ENCODE data around the gene GFRA1. TPM values are rescaled to one million over a fixed set of nuclear protein-coding genes. Genes with fewer than 3 reads are reported as not detected.

GFRA1 gene
- total and polyA plus RNA-seq, 2 experiments from 2014 or later = 1.7 to 5.0 TPM

DNA sequence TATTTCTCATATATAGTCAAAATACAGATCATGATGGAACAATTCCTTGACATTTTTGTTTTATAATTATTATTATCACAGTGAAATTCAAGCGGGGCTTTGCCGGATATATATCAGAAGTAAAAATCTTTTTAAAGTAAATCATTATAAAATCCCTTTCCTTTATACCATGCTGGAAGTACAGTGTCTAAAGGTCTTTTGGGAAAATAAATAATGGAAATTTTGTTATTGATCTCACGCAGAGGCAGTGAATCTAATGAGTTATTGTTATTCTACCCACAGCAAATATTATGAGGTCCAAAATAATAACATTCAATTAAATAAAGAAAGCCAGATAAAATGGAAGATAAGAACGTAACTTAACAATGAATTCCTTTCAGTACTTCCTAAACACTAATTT lies 33.8 kb downstream of the GFRA1 start:
- no peaks in the 10 kb centered on the region for H3K4me1 ChIP-seq (ENCODE audit: low read depth)
- no peaks in the 10 kb centered on the region for H3K27me3 ChIP-seq
- H3K36me3 ChIP-seq = no peaks in the 10 kb centered on the region
- no peak for DNase-seq (ENCODE audit: low read depth in 1 of 2, low spot score in 1 of 2)
- TF ChIP-seq, protein P1, sequence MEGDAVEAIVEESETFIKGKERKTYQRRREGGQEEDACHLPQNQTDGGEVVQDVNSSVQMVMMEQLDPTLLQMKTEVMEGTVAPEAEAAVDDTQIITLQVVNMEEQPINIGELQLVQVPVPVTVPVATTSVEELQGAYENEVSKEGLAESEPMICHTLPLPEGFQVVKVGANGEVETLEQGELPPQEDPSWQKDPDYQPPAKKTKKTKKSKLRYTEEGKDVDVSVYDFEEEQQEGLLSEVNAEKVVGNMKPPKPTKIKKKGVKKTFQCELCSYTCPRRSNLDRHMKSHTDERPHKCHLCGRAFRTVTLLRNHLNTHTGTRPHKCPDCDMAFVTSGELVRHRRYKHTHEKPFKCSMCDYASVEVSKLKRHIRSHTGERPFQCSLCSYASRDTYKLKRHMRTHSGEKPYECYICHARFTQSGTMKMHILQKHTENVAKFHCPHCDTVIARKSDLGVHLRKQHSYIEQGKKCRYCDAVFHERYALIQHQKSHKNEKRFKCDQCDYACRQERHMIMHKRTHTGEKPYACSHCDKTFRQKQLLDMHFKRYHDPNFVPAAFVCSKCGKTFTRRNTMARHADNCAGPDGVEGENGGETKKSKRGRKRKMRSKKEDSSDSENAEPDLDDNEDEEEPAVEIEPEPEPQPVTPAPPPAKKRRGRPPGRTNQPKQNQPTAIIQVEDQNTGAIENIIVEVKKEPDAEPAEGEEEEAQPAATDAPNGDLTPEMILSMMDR (IDR thresholded peaks at IDR 0.05; ENCODE audit: low read depth, low read length) = no peak
- no peak overlapping the region for H3K27ac ChIP-seq
- no peak overlapping the region for H3K4me3 ChIP-seq
- H3K9me3 ChIP-seq (ENCODE audit: low read depth) = no peaks in the 10 kb centered on the region

DNA sequence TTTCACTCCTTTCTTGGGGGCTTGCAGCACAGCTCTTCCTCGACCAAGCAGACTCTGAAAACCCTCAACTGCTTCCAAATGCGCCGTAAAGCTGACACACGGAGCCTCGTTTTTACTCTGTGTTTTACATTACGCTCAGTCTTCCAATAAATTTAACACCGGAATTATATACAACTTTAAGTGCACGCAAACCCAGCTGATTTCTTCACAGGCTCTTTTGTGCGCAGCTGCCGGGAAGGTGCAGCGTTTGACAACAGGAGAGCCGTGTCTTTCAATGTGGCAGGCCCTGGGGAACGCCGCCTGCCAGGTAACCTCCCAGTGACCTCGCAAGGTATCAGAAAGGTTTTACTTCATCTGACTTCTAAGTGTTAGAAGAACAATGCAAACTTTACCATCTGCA lies 35.0 kb downstream of the GFRA1 start:
- TF ChIP-seq, protein P1 (IDR thresholded peaks at IDR 0.05; ENCODE audit: low read depth, low read length) = no peak
- H3K4me3 ChIP-seq = no peak overlapping the region
- no peak for DNase-seq (ENCODE audit: low read depth in 1 of 2, low spot score in 1 of 2)
- no peak overlapping the region for H3K27ac ChIP-seq
- H3K9me3 ChIP-seq (ENCODE audit: low read depth) = no peaks in the 10 kb centered on the region
- no peaks in the 10 kb centered on the region for H3K27me3 ChIP-seq
- H3K36me3 ChIP-seq = no peaks in the 10 kb centered on the region
- peaks cover 6% of the 10 kb centered on the region for H3K4me1 ChIP-seq (ENCODE audit: low read depth)

DNA sequence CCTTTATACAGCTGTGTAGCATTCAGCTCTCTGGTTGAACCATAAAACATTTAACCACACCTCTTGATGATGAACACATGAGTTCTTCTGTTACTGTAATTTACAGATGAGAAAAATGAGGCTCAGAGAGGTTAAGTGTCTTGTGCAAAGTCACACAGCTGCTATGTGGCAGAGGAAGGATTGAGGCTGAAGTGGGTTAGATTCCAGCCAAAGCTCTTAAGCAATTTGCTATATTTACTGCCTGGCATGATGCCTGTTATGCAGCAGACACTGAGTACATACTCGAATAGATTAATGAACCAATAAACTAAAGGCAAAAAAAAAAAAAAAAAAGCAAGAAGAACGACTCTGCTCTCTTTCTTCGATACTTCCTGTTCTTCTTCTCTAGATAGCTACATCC lies 35.7 kb downstream of the GFRA1 start:
- Histone ChIP-seq H3K4me3 (no peak overlapping the region), H3K27ac (no peak overlapping the region), H3K4me1 (ENCODE audit: low read depth) (peaks cover 12% of the 10 kb centered on the region), H3K27me3 (no peaks in the 10 kb centered on the region), H3K36me3 (no peaks in the 10 kb centered on the region), H3K9me3 (ENCODE audit: low read depth) (no peaks in the 10 kb centered on the region)
- DNase-seq (ENCODE audit: low read depth in 1 of 2, low spot score in 1 of 2) = no peak
- TF ChIP-seq, protein P1 (IDR thresholded peaks at IDR 0.05; ENCODE audit: low read depth, low read length) = no peak

DNA sequence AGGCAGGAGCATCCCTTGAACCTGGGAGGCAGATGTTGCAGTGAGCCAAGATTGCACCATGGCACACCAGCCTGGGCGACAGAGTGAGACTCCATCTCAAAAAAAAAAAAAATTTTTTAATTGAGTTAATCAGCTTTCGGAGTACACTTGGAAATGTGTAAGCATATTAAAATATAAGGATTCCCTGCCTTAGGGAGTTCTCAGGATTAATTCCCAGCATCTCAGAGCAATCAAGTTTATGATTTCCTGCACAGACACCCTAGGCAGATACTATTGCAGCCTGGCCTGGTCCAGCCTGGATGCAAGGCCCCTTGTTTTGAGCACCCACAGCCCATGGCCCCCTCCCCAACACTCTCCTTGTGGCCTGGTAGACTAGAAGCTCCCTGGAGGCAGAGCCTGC lies 39.8 kb downstream of the GFRA1 start:
- no peaks in the 10 kb centered on the region for H3K9me3 ChIP-seq (ENCODE audit: low read depth)
- peak overlapping the region; percentile 11 for H3K27ac ChIP-seq
- H3K27me3 ChIP-seq = no peaks in the 10 kb centered on the region
- TF ChIP-seq, protein P1 (IDR thresholded peaks at IDR 0.05; ENCODE audit: low read depth, low read length) = no peak
- DNase-seq (ENCODE audit: low read depth in 1 of 2, low spot score in 1 of 2) = no peak
- peaks cover 12% of the 10 kb centered on the region for H3K4me1 ChIP-seq (ENCODE audit: low read depth)
- H3K4me3 ChIP-seq = no peak overlapping the region
- H3K36me3 ChIP-seq = no peaks in the 10 kb centered on the region

DNA sequence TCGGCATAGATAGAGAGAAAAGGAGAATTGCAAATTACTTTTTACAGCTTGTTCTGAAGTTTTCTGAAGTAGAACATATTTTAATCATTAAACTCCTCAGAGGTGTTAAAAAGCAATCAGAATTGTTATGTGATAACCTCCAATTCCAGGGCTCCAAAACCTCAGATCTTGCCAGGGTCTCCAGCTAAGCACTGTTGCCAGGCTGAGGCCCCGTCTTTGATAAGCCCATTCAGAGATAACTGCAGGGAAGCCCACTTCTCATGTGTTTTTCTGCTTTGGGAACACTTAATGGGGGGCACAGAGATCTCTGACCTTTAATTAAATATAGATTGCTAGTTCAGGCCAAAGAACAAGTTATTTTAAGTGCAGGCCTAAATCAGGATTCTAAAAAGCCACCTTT lies 40.4 kb downstream of the GFRA1 start:
- peak overlapping the region; percentile 11 for H3K27ac ChIP-seq
- H3K4me1 ChIP-seq (ENCODE audit: low read depth) = peaks cover 12% of the 10 kb centered on the region
- H3K27me3 ChIP-seq = no peaks in the 10 kb centered on the region
- TF ChIP-seq, protein P1 (IDR thresholded peaks at IDR 0.05; ENCODE audit: low read depth, low read length) = no peak
- peak in 1 of 2 donors; percentile 28 for DNase-seq (ENCODE audit: low read depth in 1 of 2, low spot score in 1 of 2)
- H3K36me3 ChIP-seq = no peaks in the 10 kb centered on the region
- no peak overlapping the region for H3K4me3 ChIP-seq
- H3K9me3 ChIP-seq (ENCODE audit: low read depth) = no peaks in the 10 kb centered on the region

DNA sequence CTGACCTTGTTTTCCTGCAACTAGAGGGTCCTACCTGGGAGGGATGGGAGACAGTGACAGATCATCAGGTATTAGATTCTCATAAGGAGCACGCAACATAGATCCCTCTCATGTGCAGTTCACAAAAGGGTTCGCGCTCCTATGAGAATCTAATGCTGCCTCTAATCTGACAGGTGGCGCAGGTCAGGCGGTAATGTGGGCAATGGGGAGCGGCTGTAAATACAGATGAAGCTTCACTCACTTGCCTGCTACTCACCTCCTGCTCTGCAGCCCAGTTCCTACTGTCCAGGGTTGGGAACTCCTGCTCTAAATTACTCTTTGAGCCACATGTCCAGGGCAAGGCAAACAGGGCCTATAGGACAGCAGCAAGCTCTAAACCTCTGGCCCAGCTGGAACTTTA lies 46.2 kb downstream of the GFRA1 start:
- TF ChIP-seq, protein P1 (IDR thresholded peaks at IDR 0.05; ENCODE audit: low read depth, low read length) = no peak
- Histone ChIP-seq H3K9me3 (ENCODE audit: low read depth) (no peaks in the 10 kb centered on the region), H3K4me3 (no peak overlapping the region), H3K27ac (no peak overlapping the region), H3K27me3 (no peaks in the 10 kb centered on the region), H3K36me3 (no peaks in the 10 kb centered on the region), H3K4me1 (ENCODE audit: low read depth) (no peaks in the 10 kb centered on the region)
- DNase-seq (ENCODE audit: low read depth in 1 of 2, low spot score in 1 of 2) = no peak

Measured in cardiac muscle cell (in vitro differentiated cells and primary cell).